ENCODE data around the gene DGKI.
A peak's percentile ranks its signal among the peaks of the same experiment; 100 is the strongest.

DGKI gene

DNA sequence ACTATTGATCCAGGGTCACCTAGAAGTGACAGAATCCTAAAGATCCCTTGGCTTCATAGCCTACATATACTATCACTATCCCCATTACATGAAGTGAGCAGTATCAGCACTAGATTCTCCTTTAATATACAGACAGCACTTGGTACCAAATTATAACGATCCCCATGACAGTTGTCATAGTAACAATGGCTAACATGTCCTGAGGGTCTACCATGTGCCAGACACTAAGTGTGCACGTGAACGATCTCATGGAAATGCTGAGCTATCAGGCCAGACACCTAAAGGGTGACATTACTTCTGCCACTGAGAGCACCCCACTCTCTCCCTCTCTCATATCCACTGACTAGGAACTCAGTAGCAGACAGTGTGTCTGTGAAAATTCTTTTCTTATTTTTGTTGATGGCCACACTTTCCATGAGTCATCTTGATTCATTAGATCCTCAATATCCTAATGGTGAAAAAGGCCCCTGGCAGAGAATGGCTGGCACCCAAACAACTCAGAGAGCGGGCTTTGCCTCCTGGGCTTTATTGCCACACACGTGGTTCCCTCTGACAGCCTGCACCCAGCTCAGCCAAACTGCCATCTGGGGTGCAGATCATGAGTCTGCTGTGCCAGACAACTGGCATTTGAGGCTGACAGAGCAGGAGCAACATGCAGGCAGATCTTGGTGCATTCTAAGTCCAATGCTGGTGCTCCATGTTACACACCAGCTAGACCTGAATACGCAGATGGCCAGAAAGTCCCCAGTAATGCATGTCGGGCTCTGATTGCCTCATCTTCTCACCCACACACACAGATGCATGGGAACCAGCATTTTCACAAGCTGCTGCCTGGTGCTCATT, 176.3 kb downstream of the DGKI start:
- no peaks in the 10 kb centered on the region for H3K9me3 ChIP-seq (ENCODE audit: control insufficient read depth, low read length)
- H2BK5ac ChIP-seq (ENCODE audit: low read depth, low read length, poor library complexity, severe bottlenecking) = no peak overlapping the region
- no peak overlapping the region for H3K4me3 ChIP-seq (ENCODE audit: insufficient read depth in 1 of 2, low read depth in 1 of 2, low read length in 2 of 2)
- peak overlapping the region; percentile 26 for H3K9ac ChIP-seq (ENCODE audit: low read length)
- WGBS = 79% methylated on average over 7 of the region's 7 CpGs
- H3K79me1 ChIP-seq (replicated peaks; ENCODE audit: low read length, poor library complexity, severe bottlenecking) = no peaks in the 10 kb centered on the region
- peak; percentile 15 for DNase-seq
- H2BK12ac ChIP-seq (ENCODE audit: low read length in 2 of 2) = no peak overlapping the region
- H2AK5ac ChIP-seq (ENCODE audit: low read length, severe bottlenecking) = peak overlapping the region; percentile 5
- H3K27ac ChIP-seq (ENCODE audit: low read length, poor library complexity, severe bottlenecking) = peak overlapping the region; percentile 8
- no peak overlapping the region for H3K23ac ChIP-seq (ENCODE audit: low read length in 2 of 2)
- no peak overlapping the region for H3K4me2 ChIP-seq (ENCODE audit: low read length, poor library complexity, severe bottlenecking)
- H3K4me1 ChIP-seq (ENCODE audit: control insufficient read depth, insufficient read depth, low read depth, low read length) = peaks cover 4% of the 10 kb centered on the region
- H4K91ac ChIP-seq (ENCODE audit: low read length) = no peak overlapping the region
- H3K36me3 ChIP-seq (ENCODE audit: control insufficient read depth in 1 of 2, insufficient read depth in 2 of 2, low read depth in 1 of 2, low read length in 2 of 2) = no peaks in the 10 kb centered on the region
- no peak overlapping the region for H3K14ac ChIP-seq (ENCODE audit: low read length in 2 of 2)
- no peak overlapping the region for H4K8ac ChIP-seq (ENCODE audit: low read length)
- no peak overlapping the region for H2BK15ac ChIP-seq (ENCODE audit: low read depth, poor library complexity, severe bottlenecking)
- H3K27me3 ChIP-seq (ENCODE audit: control insufficient read depth in 1 of 2, insufficient read depth in 1 of 2, low read length in 2 of 2) = no peaks in the 10 kb centered on the region
- no peak overlapping the region for H2BK120ac ChIP-seq (ENCODE audit: low read depth, low read length)
- H3K4ac ChIP-seq (ENCODE audit: low read depth in 1 of 2, low read length in 2 of 2) = no peak overlapping the region
- H3K18ac ChIP-seq (ENCODE audit: low read depth in 1 of 2, low read length in 2 of 2) = no peak overlapping the region
- H2AFZ ChIP-seq (ENCODE audit: low read depth, low read length) = no peak overlapping the region

GRCh38 chr7:137669706-137670105, 177.1 kb downstream of the DGKI start:
- H3K4me2 ChIP-seq (ENCODE audit: low read length, poor library complexity, severe bottlenecking) = no peak overlapping the region
- no peak overlapping the region for H4K91ac ChIP-seq (ENCODE audit: low read length)
- H2BK12ac ChIP-seq (ENCODE audit: low read length in 2 of 2) = no peak overlapping the region
- DNase-seq = peak; percentile 3
- H3K14ac ChIP-seq (ENCODE audit: low read length in 2 of 2) = no peak overlapping the region
- no peak overlapping the region for H2AFZ ChIP-seq (ENCODE audit: low read depth, low read length)
- no peak overlapping the region for H2AK5ac ChIP-seq (ENCODE audit: low read length, severe bottlenecking)
- H3K4me3 ChIP-seq (ENCODE audit: insufficient read depth in 1 of 2, low read depth in 1 of 2, low read length in 2 of 2) = no peak overlapping the region
- peak overlapping the region; percentile 26 for H3K9ac ChIP-seq (ENCODE audit: low read length)
- 57% methylated on average over 1 of the region's 2 CpGs for WGBS
- no peak overlapping the region for H2BK15ac ChIP-seq (ENCODE audit: low read depth, poor library complexity, severe bottlenecking)
- H2BK120ac ChIP-seq (ENCODE audit: low read depth, low read length) = no peak overlapping the region
- H3K36me3 ChIP-seq (ENCODE audit: control insufficient read depth in 1 of 2, insufficient read depth in 2 of 2, low read depth in 1 of 2, low read length in 2 of 2) = no peaks in the 10 kb centered on the region
- H3K4ac ChIP-seq (ENCODE audit: low read depth in 1 of 2, low read length in 2 of 2) = no peak overlapping the region
- peaks cover 6% of the 10 kb centered on the region for H3K4me1 ChIP-seq (ENCODE audit: control insufficient read depth, insufficient read depth, low read depth, low read length)
- peak overlapping the region; percentile 8 for H3K27ac ChIP-seq (ENCODE audit: low read length, poor library complexity, severe bottlenecking)
- H3K27me3 ChIP-seq (ENCODE audit: control insufficient read depth in 1 of 2, insufficient read depth in 1 of 2, low read length in 2 of 2) = no peaks in the 10 kb centered on the region
- no peak overlapping the region for H2BK5ac ChIP-seq (ENCODE audit: low read depth, low read length, poor library complexity, severe bottlenecking)
- no peak overlapping the region for H3K23ac ChIP-seq (ENCODE audit: low read length in 2 of 2)
- no peaks in the 10 kb centered on the region for H3K9me3 ChIP-seq (ENCODE audit: control insufficient read depth, low read length)
- no peak overlapping the region for H4K8ac ChIP-seq (ENCODE audit: low read length)
- no peaks in the 10 kb centered on the region for H3K79me1 ChIP-seq (replicated peaks; ENCODE audit: low read length, poor library complexity, severe bottlenecking)
- no peak overlapping the region for H3K18ac ChIP-seq (ENCODE audit: low read depth in 1 of 2, low read length in 2 of 2)

- DNase-seq = no peak
- H3K27ac ChIP-seq (ENCODE audit: low read length, poor library complexity, severe bottlenecking) = peak overlapping the region; percentile 75
- H2BK15ac ChIP-seq (ENCODE audit: low read depth, poor library complexity, severe bottlenecking) = no peak overlapping the region
- no peak overlapping the region for H2BK120ac ChIP-seq (ENCODE audit: low read depth, low read length)
- peaks cover 0 to 1% of the 10 kb centered on the region in 2 experiments for H3K36me3 ChIP-seq (ENCODE audit: control insufficient read depth in 1 of 2, insufficient read depth in 2 of 2, low read depth in 1 of 2, low read length in 2 of 2)
- no peaks in the 10 kb centered on the region for H3K9me3 ChIP-seq (ENCODE audit: control insufficient read depth, low read length)
- H2AK5ac ChIP-seq (ENCODE audit: low read length, severe bottlenecking) = peak overlapping the region; percentile 4
- peaks cover 6% of the 10 kb centered on the region for H3K4me1 ChIP-seq (ENCODE audit: control insufficient read depth, insufficient read depth, low read depth, low read length)
- H3K27me3 ChIP-seq (ENCODE audit: control insufficient read depth in 1 of 2, insufficient read depth in 1 of 2, low read length in 2 of 2) = no peaks in the 10 kb centered on the region
- H4K91ac ChIP-seq (ENCODE audit: low read length) = no peak overlapping the region
- peak overlapping the region; percentile 70 for H3K9ac ChIP-seq (ENCODE audit: low read length)
- no peaks in the 10 kb centered on the region for H3K79me1 ChIP-seq (replicated peaks; ENCODE audit: low read length, poor library complexity, severe bottlenecking)
- whole genome bisulfite sequencing = 89% methylated on average over 1 of the region's 2 CpGs
- H4K8ac ChIP-seq (ENCODE audit: low read length) = no peak overlapping the region
- no peak overlapping the region for H2AFZ ChIP-seq (ENCODE audit: low read depth, low read length)
- H2BK5ac ChIP-seq (ENCODE audit: low read depth, low read length, poor library complexity, severe bottlenecking) = peak overlapping the region; percentile 11
- no peak overlapping the region for H3K14ac ChIP-seq (ENCODE audit: low read length in 2 of 2)
- H3K23ac ChIP-seq (ENCODE audit: low read length in 2 of 2) = no peak overlapping the region
- no peak overlapping the region for H3K4me2 ChIP-seq (ENCODE audit: low read length, poor library complexity, severe bottlenecking)
- H2BK12ac ChIP-seq (ENCODE audit: low read length in 2 of 2) = no peak overlapping the region
- no peak overlapping the region for H3K4ac ChIP-seq (ENCODE audit: low read depth in 1 of 2, low read length in 2 of 2)
- H3K4me3 ChIP-seq (ENCODE audit: insufficient read depth in 1 of 2, low read depth in 1 of 2, low read length in 2 of 2) = no peak overlapping the region
- H3K18ac ChIP-seq (ENCODE audit: low read depth in 1 of 2, low read length in 2 of 2) = no peak overlapping the region
Measured at GRCh38 chr7:137668404-137668803, 178.4 kb downstream of the DGKI start.

GRCh38 chr7:137667633-137668387, 179.0 kb downstream of the DGKI start:
- Histone ChIP-seq H3K36me3 (ENCODE audit: control insufficient read depth in 1 of 2, insufficient read depth in 2 of 2, low read depth in 1 of 2, low read length in 2 of 2) (peaks cover 0 to 2% of the 10 kb centered on the region in 2 experiments), H2BK12ac (ENCODE audit: low read length in 2 of 2) (no peak overlapping the region), H3K27me3 (ENCODE audit: control insufficient read depth in 1 of 2, insufficient read depth in 1 of 2, low read length in 2 of 2) (no peaks in the 10 kb centered on the region), H3K4me2 (ENCODE audit: low read length, poor library complexity, severe bottlenecking) (no peak overlapping the region), H4K91ac (ENCODE audit: low read length) (no peak overlapping the region), H3K79me1 (replicated peaks; ENCODE audit: low read length, poor library complexity, severe bottlenecking) (no peaks in the 10 kb centered on the region), H2BK15ac (ENCODE audit: low read depth, poor library complexity, severe bottlenecking) (no peak overlapping the region), H2BK120ac (ENCODE audit: low read depth, low read length) (no peak overlapping the region), H2AK5ac (ENCODE audit: low read length, severe bottlenecking) (peak overlapping the region; percentile 31), H3K9ac (ENCODE audit: low read length) (peak overlapping the region; percentile 70), H3K18ac (ENCODE audit: low read depth in 1 of 2, low read length in 2 of 2) (no peak overlapping the region), H2AFZ (ENCODE audit: low read depth, low read length) (no peak overlapping the region), H3K9me3 (ENCODE audit: control insufficient read depth, low read length) (no peaks in the 10 kb centered on the region), H3K14ac (ENCODE audit: low read length in 2 of 2) (no peak overlapping the region), H3K27ac (ENCODE audit: low read length, poor library complexity, severe bottlenecking) (peak overlapping the region; percentile 75), H4K8ac (ENCODE audit: low read length) (no peak overlapping the region), H3K4me1 (ENCODE audit: control insufficient read depth, insufficient read depth, low read depth, low read length) (peaks cover 6% of the 10 kb centered on the region), H2BK5ac (ENCODE audit: low read depth, low read length, poor library complexity, severe bottlenecking) (peak overlapping the region; percentile 11), H3K4me3 (ENCODE audit: insufficient read depth in 1 of 2, low read depth in 1 of 2, low read length in 2 of 2) (no peak overlapping the region), H3K23ac (ENCODE audit: low read length in 2 of 2) (no peak overlapping the region), H3K4ac (ENCODE audit: low read depth in 1 of 2, low read length in 2 of 2) (no peak overlapping the region)
- 55% methylated on average over 5 of the region's 5 CpGs for WGBS
- DNase-seq = peak; percentile 45
